Left ventricle myocardium inferior (tissue), 1 donor: Measurements from ENCODE around the gene GFOD2. TPM values are rescaled to one million over a fixed set of nuclear protein-coding genes. Genes with fewer than 3 reads are reported as not detected.
A peak's percentile ranks its signal among the peaks of the same experiment; 100 is the strongest.

Experiments
- DNase-seq: peaks from one replicate; pipeline ENCODE4 v3.0.0-alpha.2; 2020
- H3K27ac ChIP-seq: fragments of 200-600 bp; replicated peaks from 2 replicates; pipeline ENCODE4 v1.8.0; 2021
- H3K27me3 ChIP-seq: fragments of 200-600 bp; 2 replicates; pipeline ENCODE4 v1.8.0; 2021; ENCODE audit warnings: low read depth
- H3K36me3 ChIP-seq: fragments of 200-600 bp; 2 replicates; pipeline ENCODE4 v1.8.0; 2021
- H3K4me1 ChIP-seq: fragments of 200-600 bp; 2 replicates; pipeline ENCODE4 v1.8.0; 2021
- H3K4me3 ChIP-seq: fragments of 200-600 bp; 2 replicates; pipeline ENCODE4 v1.8.0; 2021; ENCODE audit warnings: mild to moderate bottlenecking, moderate library complexity
- H3K9me3 ChIP-seq: fragments of 200-600 bp; replicated peaks from 2 replicates; pipeline ENCODE4 v1.8.0; 2021
- CTCF ChIP-seq: fragments of 200-600 bp; IDR thresholded peaks from 2 replicates; pipeline ENCODE4 v1.8.0; 2021; ENCODE audit warnings: antibody characterized with exemption, mild to moderate bottlenecking, borderline replicate concordance
- intact Hi-C: fragments of 100-400 bp; cut with micrococcal nuclease; formaldehyde crosslinking; loops from one replicate; pipeline ENCODE4 v1.11.0; 2022
- total RNA-seq: library from RNA; stranded (reverse); fragmentation: NEBNext Ultra II Directional; extraction: Animal tissue kit (Norgen Biotek cat#: 25700); gene quantifications from one replicate; pipeline ENCODE4 v1.2.1, GENCODE V29; 2021
- donor health status: DM: no; HTN: yes; CAD: no; lungs with severe emphysema.

The GFOD2 gene
- total RNA-seq, 1 donor from 2014 or later = 11.1 TPM

GRCh38 chr16:67654403-67654911, 64.7 kb downstream of the GFOD2 start:
- H3K36me3 ChIP-seq = peaks cover 6% of the 10 kb centered on the region
- peaks cover 28% of the 10 kb centered on the region for H3K4me1 ChIP-seq
- H3K4me3 ChIP-seq = no peak overlapping the region
- no peak for TF ChIP-seq CTCF
- H3K27ac ChIP-seq = no peak overlapping the region
- peaks cover 69% of the 10 kb centered on the region for H3K27me3 ChIP-seq
- H3K9me3 ChIP-seq = no peaks in the 10 kb centered on the region
- no peak for DNase-seq
- intact Hi-C loops = no loop called here

- DNase-seq = no peak
- H3K9me3 ChIP-seq = no peaks in the 10 kb centered on the region
- TF ChIP-seq CTCF = no peak
- intact Hi-C loops = no loop called here
- no peak overlapping the region for H3K27ac ChIP-seq
- peaks cover 28% of the 10 kb centered on the region for H3K4me1 ChIP-seq
- peaks cover 6% of the 10 kb centered on the region for H3K36me3 ChIP-seq
- peak overlapping the region; percentile 60 for H3K4me3 ChIP-seq
- H3K27me3 ChIP-seq = peaks cover 74% of the 10 kb centered on the region
Measured at GRCh38 chr16:67653789-67654402, 65.2 kb downstream of the GFOD2 start.

GRCh38 chr16:67653128-67653788, 65.9 kb downstream of the GFOD2 start:
- DNase-seq = no peak
- no peak for TF ChIP-seq CTCF
- peaks cover 30% of the 10 kb centered on the region for H3K4me1 ChIP-seq
- intact Hi-C loops = no loop called here
- H3K4me3 ChIP-seq = peak overlapping the region; percentile 60
- peaks cover 81% of the 10 kb centered on the region for H3K27me3 ChIP-seq
- peaks cover 6% of the 10 kb centered on the region for H3K36me3 ChIP-seq
- no peaks in the 10 kb centered on the region for H3K9me3 ChIP-seq
- no peak overlapping the region for H3K27ac ChIP-seq

GRCh38 chr16:67652578-67653127, 66.5 kb downstream of the GFOD2 start:
- intact Hi-C loops = no loop called here
- no peak for DNase-seq
- Histone ChIP-seq H3K36me3 (peaks cover 6% of the 10 kb centered on the region), H3K27ac (no peak overlapping the region), H3K4me3 (peak overlapping the region; percentile 60), H3K4me1 (peaks cover 33% of the 10 kb centered on the region), H3K27me3 (peaks cover 87% of the 10 kb centered on the region), H3K9me3 (no peaks in the 10 kb centered on the region)
- no peak for TF ChIP-seq CTCF

- H3K9me3 ChIP-seq = no peaks in the 10 kb centered on the region
- peaks cover 33% of the 10 kb centered on the region for H3K4me1 ChIP-seq
- intact Hi-C loops = no loop called here
- no peak for TF ChIP-seq CTCF
- no peak for DNase-seq
- peaks cover 2% of the 10 kb centered on the region for H3K36me3 ChIP-seq
- H3K27me3 ChIP-seq = peaks cover 95% of the 10 kb centered on the region
- H3K4me3 ChIP-seq = no peak overlapping the region
- H3K27ac ChIP-seq = no peak overlapping the region
Measured at GRCh38 chr16:67651847-67652246, 67.3 kb downstream of the GFOD2 start.
